Measurements from ENCODE around the gene TSC22D1.
"Not testable (repeated sequence)": the region's sequence is repeated elsewhere in the genome, so short reads cannot be mapped to it uniquely, and the experiment has no call there.

The TSC22D1 gene

GRCh38 chr13:44575741-44576350 lies at the start of gene TSC22D1:
TSC22D1 (minus strand) TSS chr13:44576330; CDS start chr13:44576074, 256 bp downstream.
- DNase-seq: no peak

GRCh38 chr13:44622708-44623107 lies 46.6 kb upstream of the TSC22D1 start:
- no peak for DNase-seq

GRCh38 chr13:44622261-44622660 lies 46.1 kb upstream of the TSC22D1 start:
- no peak for DNase-seq

GRCh38 chr13:44620057-44620456 lies 43.9 kb upstream of the TSC22D1 start:
- no peak for DNase-seq

GRCh38 chr13:44619651-44620050 lies 43.5 kb upstream of the TSC22D1 start:
- no peak for DNase-seq

GRCh38 chr13:44618326-44618725 lies 42.2 kb upstream of the TSC22D1 start:
- DNase-seq: no peak

GRCh38 chr13:44617648-44618047 lies 41.5 kb upstream of the TSC22D1 start:
- no peak for DNase-seq

GRCh38 chr13:44609137-44609536 lies 33.0 kb upstream of the TSC22D1 start:
- DNase-seq: no peak

GRCh38 chr13:44605721-44606120 lies 29.6 kb upstream of the TSC22D1 start:
- DNase-seq: no peak

GRCh38 chr13:44605275-44605674 lies 29.1 kb upstream of the TSC22D1 start:
- no peak for DNase-seq

GRCh38 chr13:44601586-44601985 lies 25.5 kb upstream of the TSC22D1 start:
- no peak for DNase-seq

- DNase-seq: not testable (repeated sequence)
Observed at GRCh38 chr13:44593861-44594592, 17.9 kb upstream of the TSC22D1 start.

- no peak for DNase-seq
Observed at GRCh38 chr13:44592216-44592847, 16.2 kb upstream of the TSC22D1 start.

- DNase-seq: no peak
Observed at GRCh38 chr13:44591316-44591715, 15.2 kb upstream of the TSC22D1 start.

- no peak for DNase-seq
Observed at GRCh38 chr13:44583137-44583536, 7.0 kb upstream of the TSC22D1 start.

- DNase-seq: no peak
Observed at GRCh38 chr13:44578067-44578400, 1.9 kb upstream of the TSC22D1 start.

GRCh38 chr13:44577236-44578066 lies 1.3 kb upstream of the TSC22D1 start:
- DNase-seq: peak; percentile 41 to 82

- no peak for DNase-seq
Observed at GRCh38 chr13:44576351-44577235, 463 bp upstream of the TSC22D1 start.

GRCh38 chr13:44575035-44575434 lies 1.1 kb downstream of the TSC22D1 start:
- no peak for DNase-seq

- no peak for DNase-seq
Observed at GRCh38 chr13:44574466-44574855, 1.7 kb downstream of the TSC22D1 start.

GRCh38 chr13:44573790-44574465 lies 2.2 kb downstream of the TSC22D1 start:
- no peak for DNase-seq

GRCh38 chr13:44573071-44573470 lies 3.1 kb downstream of the TSC22D1 start:
- DNase-seq: no peak

All from cerebellar nuclear complex (tissue), 1 donor.